CD4-positive, alpha-beta T cell (primary cell): ENCODE measurements around the gene C3orf70. TPM values are rescaled to one million over a fixed set of nuclear protein-coding genes. Genes with fewer than 3 reads are reported as not detected.

Source experiments
- ATAC-seq: fragments of 200-7000 bp; cut with Tn5 transposase; one replicate; pipeline ENCODE4 v1.10.0; 2022; ENCODE audit warnings: mild to moderate bottlenecking; ENCODE audit not compliant: poor library complexity
- CTCF ChIA-PET: fragments of 350-600 bp; sonication (Branson Sonifier 250); formaldehyde crosslinking; loops from one replicate; lab custom pipeline; 2021; ENCODE audit warnings: antibody characterized with exemption, inconsistent platforms; lab: Charles Lee
- POLR2A ChIA-PET: fragments of 350-600 bp; sonication (Branson Sonifier 250); formaldehyde crosslinking; loops from one replicate; lab custom pipeline; 2021; ENCODE audit warnings: antibody characterized with exemption, inconsistent platforms; lab: Charles Lee
- DNase-seq, 14 experiments: peaks; one replicate each; pipeline ENCODE4 v3.0.0-alpha.2; 2013 to 2020; ENCODE audit warnings: mixed read lengths in 2 of 14
- H3K27ac ChIP-seq, 2 donors: one replicate each; pipeline versions ENCODE4 v1.5.1 to v1.7.0; 2013; ENCODE audit warnings: low read length in 2 of 2, low read depth in 1 of 2, mild to moderate bottlenecking in 1 of 2
- H3K27me3 ChIP-seq, 2 experiments: 1 replicate in 1 of 2; 2 replicates in 1 of 2; pipeline versions ENCODE4 v1.6.1 to v1.7.0; 2013; ENCODE audit warnings: low read length in 2 of 2, control low read depth in 1 of 2, mild to moderate bottlenecking in 1 of 2, moderate library complexity in 1 of 2; ENCODE audit not compliant: insufficient read depth in 2 of 2, control insufficient read depth in 1 of 2
- H3K36me3 ChIP-seq: one replicate; pipeline ENCODE4 v1.6.1; 2013; ENCODE audit warnings: low read length, control low read depth; ENCODE audit not compliant: insufficient read depth
- H3K4me1 ChIP-seq: one replicate; pipeline ENCODE4 v1.6.1; 2013; ENCODE audit warnings: low read length, control low read depth; ENCODE audit not compliant: insufficient read depth
- H3K4me3 ChIP-seq: one replicate; pipeline ENCODE4 v1.5.1; 2013; ENCODE audit warnings: mild to moderate bottlenecking, low read length, moderate library complexity
- H3K9me3 ChIP-seq, 2 experiments: 1 replicate in 1 of 2; 2 replicates in 1 of 2; pipeline versions ENCODE4 v1.6.1 to v1.7.0; 2013; ENCODE audit warnings: low read length in 2 of 2, mild to moderate bottlenecking in 2 of 2, control low read depth in 1 of 2, moderate library complexity in 1 of 2; ENCODE audit not compliant: control insufficient read depth in 1 of 2, insufficient read depth in 1 of 2
- H3K27ac Mint-ChIP-seq: one replicate; pipeline ENCODE4 v1.8.0; 2020; ENCODE audit warnings: mixed read lengths
- H3K27me3 Mint-ChIP-seq: one replicate; pipeline ENCODE4 v1.8.0; 2021; ENCODE audit warnings: mixed read lengths
- H3K36me3 Mint-ChIP-seq: one replicate; pipeline ENCODE4 v1.8.0; 2021; ENCODE audit warnings: low read depth, mixed read lengths
- H3K4me1 Mint-ChIP-seq: one replicate; pipeline ENCODE4 v1.8.0; 2021; ENCODE audit warnings: low read depth, mixed read lengths
- H3K4me3 Mint-ChIP-seq: one replicate; pipeline ENCODE4 v1.8.0; 2020; ENCODE audit warnings: mild to moderate bottlenecking, mixed read lengths
- H3K9me3 Mint-ChIP-seq: one replicate; pipeline ENCODE4 v1.8.0; 2020; ENCODE audit warnings: mixed read lengths
- intact Hi-C, 2 experiments: fragments of 100-400 bp; cut with DNase I in 1 of 2; cut with micrococcal nuclease in 1 of 2; formaldehyde crosslinking; loops; one replicate each; pipeline versions ENCODE4 v1.15.1 to v1.9.0; 2023 to 2025; cut with DNase I, micrococcal nuclease
- total RNA-seq, 174 experiments: library from RNA in 2 of 174; stranded (reverse) in 2 of 174; gene quantifications; one replicate each; pipeline ENCODE4 v1.2.3 and lab custom pipeline; 2021 to 2026
- TF ChIP-seq, protein P1 (sequence below): fragments of 200-600 bp; IDR thresholded peaks from one replicate; pipeline ENCODE4 v1.8.0; 2022; ENCODE audit warnings: antibody characterized with exemption, mild to moderate bottlenecking

C3orf70 gene
- total RNA-seq, 2 experiments from 2014 or later = not detected

DNA sequence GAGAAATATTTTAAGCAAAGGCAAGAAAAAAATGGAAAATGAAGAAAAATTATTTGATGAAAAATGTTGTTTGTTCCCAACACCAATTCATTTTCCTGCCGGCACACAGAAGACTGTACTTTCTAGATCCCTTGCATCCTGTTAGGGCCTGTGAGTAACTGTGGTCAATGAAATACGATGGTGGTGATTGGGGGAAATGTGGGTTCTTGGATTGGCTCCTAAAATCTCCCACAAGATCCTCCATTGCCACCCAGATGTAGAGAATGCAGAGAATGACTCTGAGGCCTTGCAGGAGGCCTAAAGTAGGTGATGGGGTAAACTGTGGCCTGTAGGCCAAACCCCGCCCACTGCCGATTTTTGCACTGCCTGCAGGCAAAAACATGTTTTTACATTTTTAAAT, 46.3 kb upstream of the C3orf70 start:
- no peaks in the 10 kb centered on the region for H3K36me3 ChIP-seq
- no peak for DNase-seq
- TF ChIP-seq, protein P1, sequence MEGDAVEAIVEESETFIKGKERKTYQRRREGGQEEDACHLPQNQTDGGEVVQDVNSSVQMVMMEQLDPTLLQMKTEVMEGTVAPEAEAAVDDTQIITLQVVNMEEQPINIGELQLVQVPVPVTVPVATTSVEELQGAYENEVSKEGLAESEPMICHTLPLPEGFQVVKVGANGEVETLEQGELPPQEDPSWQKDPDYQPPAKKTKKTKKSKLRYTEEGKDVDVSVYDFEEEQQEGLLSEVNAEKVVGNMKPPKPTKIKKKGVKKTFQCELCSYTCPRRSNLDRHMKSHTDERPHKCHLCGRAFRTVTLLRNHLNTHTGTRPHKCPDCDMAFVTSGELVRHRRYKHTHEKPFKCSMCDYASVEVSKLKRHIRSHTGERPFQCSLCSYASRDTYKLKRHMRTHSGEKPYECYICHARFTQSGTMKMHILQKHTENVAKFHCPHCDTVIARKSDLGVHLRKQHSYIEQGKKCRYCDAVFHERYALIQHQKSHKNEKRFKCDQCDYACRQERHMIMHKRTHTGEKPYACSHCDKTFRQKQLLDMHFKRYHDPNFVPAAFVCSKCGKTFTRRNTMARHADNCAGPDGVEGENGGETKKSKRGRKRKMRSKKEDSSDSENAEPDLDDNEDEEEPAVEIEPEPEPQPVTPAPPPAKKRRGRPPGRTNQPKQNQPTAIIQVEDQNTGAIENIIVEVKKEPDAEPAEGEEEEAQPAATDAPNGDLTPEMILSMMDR = no peak

DNA sequence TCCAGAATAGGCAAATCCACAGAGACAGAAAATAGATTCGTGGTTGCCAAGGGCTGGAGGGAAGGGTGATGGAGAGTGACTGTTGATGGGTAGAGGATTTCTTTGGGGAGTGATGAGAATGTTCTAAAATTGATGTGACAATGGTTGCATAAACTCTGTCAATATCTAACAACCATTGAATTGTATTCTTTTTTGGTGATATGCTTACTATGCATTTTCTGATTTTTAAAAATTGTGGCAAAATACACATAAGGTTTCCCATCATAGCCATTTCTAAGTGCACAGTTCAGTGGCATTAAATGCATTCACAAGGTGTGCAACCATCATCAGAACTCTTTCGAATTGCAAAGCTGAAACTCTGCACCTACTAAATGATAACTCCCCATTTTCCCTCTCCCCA, 44.2 kb upstream of the C3orf70 start:
- no peaks in the 10 kb centered on the region for H3K4me1 ChIP-seq
- POLR2A ChIA-PET = no interaction called here
- H3K9me3 Mint-ChIP-seq = peaks cover 3% of the 10 kb centered on the region
- no peaks in the 10 kb centered on the region for H3K4me1 Mint-ChIP-seq
- CTCF ChIA-PET = no interaction called here
- H3K27me3 Mint-ChIP-seq = no peaks in the 10 kb centered on the region
- TF ChIP-seq, protein P1 = no peak
- H3K9me3 ChIP-seq = no peaks in the 10 kb centered on the region
- H3K27ac ChIP-seq = no peak overlapping the region
- H3K4me3 ChIP-seq = no peak overlapping the region
- DNase-seq (no peak), ATAC-seq (no peak)
- H3K36me3 Mint-ChIP-seq = no peaks in the 10 kb centered on the region
- H3K27ac Mint-ChIP-seq = no peak overlapping the region
- H3K4me3 Mint-ChIP-seq = no peak overlapping the region
- intact Hi-C loops = no loop called here
- no peaks in the 10 kb centered on the region for H3K36me3 ChIP-seq
- no peaks in the 10 kb centered on the region for H3K27me3 ChIP-seq

More for the DNA sequence above, 46.3 kb upstream of the C3orf70 start:
- no peak overlapping the region for H3K27ac Mint-ChIP-seq
- Histone ChIP-seq H3K27ac (no peak overlapping the region), H3K27me3 (no peaks in the 10 kb centered on the region), H3K4me1 (no peaks in the 10 kb centered on the region), H3K9me3 (no peaks in the 10 kb centered on the region), H3K4me3 (no peak overlapping the region)
- POLR2A ChIA-PET = interaction anchor here (0.6 kb wide), 1 partner anchor 119 kb away, joined by 4 read pairs; no protein-coding TSS in a partner anchor
- H3K9me3 Mint-ChIP-seq = peaks cover 3% of the 10 kb centered on the region
- no peak for ATAC-seq
- H3K27me3 Mint-ChIP-seq = no peaks in the 10 kb centered on the region
- intact Hi-C loops = no loop called here
- CTCF ChIA-PET = no interaction called here
- no peak overlapping the region for H3K4me3 Mint-ChIP-seq
- H3K36me3 Mint-ChIP-seq = no peaks in the 10 kb centered on the region
- H3K4me1 Mint-ChIP-seq = no peaks in the 10 kb centered on the region

DNA sequence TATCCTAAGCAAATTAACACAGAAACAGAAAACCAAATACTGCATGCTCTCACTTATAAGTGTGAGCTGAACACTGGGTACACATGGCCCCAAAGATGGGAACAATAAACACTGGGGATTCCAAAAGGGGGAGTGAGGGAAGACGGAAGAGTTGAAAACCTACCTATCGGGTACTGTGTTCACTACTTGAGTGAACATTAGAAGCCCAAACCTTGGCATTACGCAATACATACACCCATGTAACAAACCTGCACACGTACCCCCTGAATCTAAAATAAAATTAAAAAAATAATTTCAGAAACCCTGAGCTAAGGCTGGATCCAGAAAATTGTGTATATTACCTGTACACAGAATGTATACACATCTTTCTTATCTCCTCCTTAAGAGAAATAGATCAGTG, 42.8 kb upstream of the C3orf70 start:
- no peak for DNase-seq
- TF ChIP-seq, protein P1 = no peak
- intact Hi-C loops = no loop called here
- Histone ChIP-seq H3K4me3 (no peak overlapping the region), H3K27ac (no peak overlapping the region), H3K9me3 (no peaks in the 10 kb centered on the region), H3K27me3 (no peaks in the 10 kb centered on the region), H3K4me1 (no peaks in the 10 kb centered on the region), H3K36me3 (no peaks in the 10 kb centered on the region)
- no peak overlapping the region for H3K4me3 Mint-ChIP-seq
- POLR2A ChIA-PET = no interaction called here
- CTCF ChIA-PET = no interaction called here
- no peak overlapping the region for H3K27ac Mint-ChIP-seq
- no peaks in the 10 kb centered on the region for H3K27me3 Mint-ChIP-seq
- no peak for ATAC-seq
- no peaks in the 10 kb centered on the region for H3K36me3 Mint-ChIP-seq
- no peaks in the 10 kb centered on the region for H3K4me1 Mint-ChIP-seq
- peaks cover 3% of the 10 kb centered on the region for H3K9me3 Mint-ChIP-seq
